ENCODE results near the gene PPME1.

Gene PPME1

DNA sequence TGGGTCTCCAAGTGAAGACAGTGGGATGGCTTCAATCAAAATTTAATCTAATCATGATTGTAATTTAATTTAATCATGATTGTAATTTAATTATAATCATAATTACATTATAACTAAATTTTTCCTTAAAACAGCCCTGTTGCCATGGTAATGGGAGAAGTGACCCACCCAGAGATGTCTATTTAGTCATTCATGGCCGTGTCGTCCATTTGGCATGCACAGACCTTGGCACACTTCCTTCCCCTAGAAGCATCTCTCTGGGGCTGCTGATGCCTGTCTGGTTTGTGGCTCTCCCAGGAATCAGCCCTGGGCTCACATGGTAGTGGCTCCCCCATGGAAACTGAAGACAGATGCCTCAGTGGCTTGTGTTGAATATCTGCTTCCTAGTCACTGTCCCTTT, 113.4 kb downstream of the PPME1 start:
- no peak for DNase-seq

- no peak for DNase-seq
Measured at GRCh38 chr11:74288161-74288560, 117.1 kb downstream of the PPME1 start.

GRCh38 chr11:74288911-74289310, 117.8 kb downstream of the PPME1 start:
- no peak for DNase-seq

DNA sequence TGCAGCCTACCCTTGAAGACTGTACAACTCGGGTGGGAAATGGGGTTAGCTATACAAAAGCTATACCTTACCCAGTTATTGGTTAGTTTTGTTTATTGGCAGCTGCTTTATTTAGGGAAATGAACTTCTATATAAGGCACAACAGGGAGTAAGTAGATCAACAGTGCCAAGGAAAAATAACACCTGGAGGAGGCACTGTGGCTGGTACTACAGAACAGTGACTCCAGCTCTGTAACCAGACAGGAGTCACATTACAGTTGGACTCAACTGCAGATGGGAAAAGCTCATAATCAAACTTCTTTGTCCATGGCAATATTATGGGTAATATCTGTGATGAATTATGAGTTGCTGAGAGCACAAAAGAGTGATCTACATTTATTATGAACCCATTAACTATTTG, 126.4 kb downstream of the PPME1 start:
- no peak for DNase-seq

DNA sequence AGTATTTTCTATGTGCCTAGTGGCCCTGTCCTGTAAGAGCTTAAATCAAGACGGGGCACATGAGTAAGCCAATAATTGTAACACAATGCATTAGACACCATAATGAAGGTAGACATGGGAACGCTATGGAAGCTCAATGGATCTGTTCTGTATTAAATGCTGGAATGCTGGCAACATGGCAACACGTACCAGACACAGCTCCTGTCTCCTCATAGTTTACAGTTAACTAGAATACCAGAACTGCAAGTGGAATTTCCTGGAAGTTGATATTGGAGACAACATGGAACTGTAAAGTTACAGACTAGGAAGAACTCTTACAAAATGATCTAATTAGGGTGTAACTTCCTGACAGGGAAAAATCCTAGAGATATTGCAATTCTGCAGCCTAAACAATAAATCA, 127.9 kb downstream of the PPME1 start:
- DNase-seq, result no peak

All from activated CD4-positive, alpha-beta T cell treated with anti-CD3 and anti-CD28 coated beads, Interleukin-2, amount 50 U/mL, for 4 hours (primary cell).